Adrenal gland (tissue), 12 donors: Measurements from ENCODE around the gene BPIFB6. TPM values are rescaled to one million over a fixed set of nuclear protein-coding genes. Genes with fewer than 3 reads are reported as not detected.

Experiments
- DNase-seq, 7 donors: peaks; one replicate each; pipeline ENCODE4 v3.0.0-alpha.2; 2019 to 2020
- H3K27ac ChIP-seq, 5 donors: fragments of 200-600 bp; sonication (generic) in 4 of 5; 1 replicate in 3 of 5; 2 replicates in 2 of 5; pipeline versions ENCODE4 v1.5.1 to v1.8.0; 2016 to 2020; ENCODE audit warnings: mild to moderate bottlenecking in 1 of 5
- H3K27me3 ChIP-seq: fragments of 200-600 bp; 2 replicates; pipeline ENCODE4 v1.8.0; 2021
- H3K36me3 ChIP-seq, 2 donors: fragments of 200-600 bp; replicated peaks in 1 of 2; 1 replicate in 1 of 2; 2 replicates in 1 of 2; pipeline versions ENCODE4 v1.5.1 to v1.8.0; 2018 to 2022
- H3K4me1 ChIP-seq, 2 donors: fragments of 200-600 bp; replicated peaks in 1 of 2; 1 replicate in 1 of 2; 2 replicates in 1 of 2; pipeline versions ENCODE4 v1.5.1 to v1.8.0; 2018 to 2021
- H3K4me3 ChIP-seq, 4 donors: fragments of 200-600 bp; sonication (generic) in 3 of 4; one replicate each; pipeline ENCODE4 v1.5.1; 2016 to 2018
- H3K9me3 ChIP-seq, 3 donors: fragments of 200-600 bp; sonication (generic) in 1 of 3; replicated peaks in 1 of 3; 1 replicate in 2 of 3; 2 replicates in 1 of 3; pipeline versions ENCODE4 v1.5.1 to v1.8.0; 2016 to 2021
- POLR2A ChIP-seq, 2 donors: fragments of 450-650 bp; IDR thresholded peaks; one replicate each; pipeline ENCODE4 v1.6.1; 2017; ENCODE audit warnings: antibody characterized with exemption in 2 of 2, mild to moderate bottlenecking in 2 of 2, moderate library complexity in 1 of 2
- WGBS, 4 donors: extraction: QIAGEN DNeasy Blood & Tissue Kit in 2 of 4; methylation state at CpG; one replicate each; pipeline versions ENCODE4 v1.1.5 to v1.1.7; 2013 to 2017; 5-methylcytosine and 5-hydroxymethylcytosine counted together
- intact Hi-C, 2 donors: fragments of 100-400 bp; cut with DNase I; formaldehyde crosslinking; loops; one replicate each; pipeline versions ENCODE4 v1.14.1 to v1.15.0; 2022 to 2023
- polyA plus RNA-seq, 3 donors: library from polyadenylated mRNA; stranded (reverse); fragments of 200-250 nt in 2 of 3; fragments of 350-450 nt in 1 of 3; fragmentation: Illumina TruSeq in 1 of 3; extraction: RNeasy Lipid Tissue Mini Kit (QIAGEN cat#74804) in 1 of 3; gene quantifications; one replicate each; pipeline ENCODE4 v1.2.3, GENCODE V29; 2013 to 2014
- total RNA-seq, 9 donors: library from RNA; depleted of rRNA in 4 of 9; stranded (reverse); fragments of >200 nt in 4 of 9; fragments of 120-200 nt in 1 of 9; fragmentation: NEBNext Ultra II Directional in 1 of 9; extraction: Animal tissue kit (Norgen Biotek cat#: 25700) in 1 of 9; gene quantifications; one replicate each; pipeline versions ENCODE4 v1.1.0 to v1.2.4, GENCODE V29; 2013 to 2023
- TF ChIP-seq, protein P1 (sequence below), 6 experiments: fragments of 450-650 bp in 4 of 6; fragments of 200-600 bp in 2 of 6; sonication (generic) in 1 of 6; IDR thresholded peaks; 1 replicate in 5 of 6; 2 replicates in 1 of 6; pipeline versions ENCODE4 v1.5.1 to v1.8.0; 2016 to 2021; ENCODE audit warnings: antibody characterized with exemption in 6 of 6, mild to moderate bottlenecking in 2 of 6, moderate library complexity in 1 of 6
- donor health status: healthy with polysubstance abuse.
- donor health status: Bipolar disorder and iron deficiency.
- donor health status: DM: yes; HTN: yes; CAD: no.
- donor health status: DM: no; HTN: no; CAD: no.
- donor health status: DM: no; HTN: no; CAD: no.
- donor health status: DM: yes; HTN: yes; CAD: no.

Gene BPIFB6
- total and polyA plus RNA-seq, 12 donors = not detected

- intact Hi-C loops = no loop called here
- 72 to 78% (median 72%) methylated on average over 6 of the region's 6 CpGs for WGBS, 4 donors
- TF ChIP-seq POLR2A (IDR thresholded peaks at IDR 0.05) = no peak
- TF ChIP-seq, protein P1, sequence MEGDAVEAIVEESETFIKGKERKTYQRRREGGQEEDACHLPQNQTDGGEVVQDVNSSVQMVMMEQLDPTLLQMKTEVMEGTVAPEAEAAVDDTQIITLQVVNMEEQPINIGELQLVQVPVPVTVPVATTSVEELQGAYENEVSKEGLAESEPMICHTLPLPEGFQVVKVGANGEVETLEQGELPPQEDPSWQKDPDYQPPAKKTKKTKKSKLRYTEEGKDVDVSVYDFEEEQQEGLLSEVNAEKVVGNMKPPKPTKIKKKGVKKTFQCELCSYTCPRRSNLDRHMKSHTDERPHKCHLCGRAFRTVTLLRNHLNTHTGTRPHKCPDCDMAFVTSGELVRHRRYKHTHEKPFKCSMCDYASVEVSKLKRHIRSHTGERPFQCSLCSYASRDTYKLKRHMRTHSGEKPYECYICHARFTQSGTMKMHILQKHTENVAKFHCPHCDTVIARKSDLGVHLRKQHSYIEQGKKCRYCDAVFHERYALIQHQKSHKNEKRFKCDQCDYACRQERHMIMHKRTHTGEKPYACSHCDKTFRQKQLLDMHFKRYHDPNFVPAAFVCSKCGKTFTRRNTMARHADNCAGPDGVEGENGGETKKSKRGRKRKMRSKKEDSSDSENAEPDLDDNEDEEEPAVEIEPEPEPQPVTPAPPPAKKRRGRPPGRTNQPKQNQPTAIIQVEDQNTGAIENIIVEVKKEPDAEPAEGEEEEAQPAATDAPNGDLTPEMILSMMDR (IDR thresholded peaks at IDR 0.05) = no peak
These were observed 27.2 kb upstream of the BPIFB6 start, which contains the start of gene SUN5 for GRCh38 chr20:33004141-33004751. SUN5 (minus strand) TSS chr20:33004433; CDS start chr20:33004340, 93 bp downstream.

DNA sequence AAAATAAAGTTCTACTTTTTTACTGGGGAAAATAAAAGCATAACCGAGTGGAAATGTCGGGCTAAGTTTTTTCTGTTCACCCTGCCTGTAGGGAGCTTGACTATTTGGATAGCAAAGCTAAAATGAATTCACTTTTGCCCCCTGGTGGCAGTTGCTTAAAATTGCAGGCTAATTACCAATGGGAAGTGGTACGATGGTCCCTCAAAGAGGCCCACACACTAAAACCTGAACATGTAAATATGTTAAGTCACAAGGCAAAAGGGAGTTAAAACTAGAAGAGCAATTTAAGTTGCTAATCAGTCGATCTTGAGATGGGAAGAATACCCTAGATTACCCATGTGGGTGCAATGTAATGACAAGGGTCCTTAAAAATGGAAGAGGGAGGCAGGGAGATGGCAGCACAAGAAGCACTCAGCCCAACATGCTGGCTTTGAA, 26.3 kb upstream of the BPIFB6 start:
- WGBS, 4 donors = 40 to 56% (median 51%) methylated on average over 4 of the region's 4 CpGs
- no peak for TF ChIP-seq POLR2A (IDR thresholded peaks at IDR 0.05)
- TF ChIP-seq, protein P1 (IDR thresholded peaks at IDR 0.05) = peak in 2 of 6 experiments; percentile 16 to 23

More at GRCh38 chr20:33004141-33004751, 27.2 kb upstream of the BPIFB6 start, which contains the start of gene SUN5:
- Histone ChIP-seq H3K9me3 (no peaks in the 10 kb centered on the region), H3K4me1 (no peaks in the 10 kb centered on the region), H3K4me3 (no peak within 1 kb of the TSS), H3K27ac (no peak within 1 kb of the TSS), H3K36me3 (no peaks in the 10 kb centered on the region), H3K27me3 (no peaks in the 10 kb centered on the region)
- no peak for DNase-seq

GRCh38 chr20:33005908-33006775, 25.3 kb upstream of the BPIFB6 start:
- TF ChIP-seq POLR2A (IDR thresholded peaks at IDR 0.05) = no peak
- TF ChIP-seq, protein P1 (IDR thresholded peaks at IDR 0.05) = no peak
- H3K36me3 ChIP-seq = no peaks in the 10 kb centered on the region
- no peaks in the 10 kb centered on the region for H3K27me3 ChIP-seq
- 75 to 90% (median 77%) methylated on average over 7 to 8 of the region's 8 CpGs for WGBS, 4 donors
- intact Hi-C loops = no loop called here
- H3K9me3 ChIP-seq = no peaks in the 10 kb centered on the region
- H3K27ac ChIP-seq = no peak overlapping the region
- no peak overlapping the region for H3K4me3 ChIP-seq
- H3K4me1 ChIP-seq = no peaks in the 10 kb centered on the region
- DNase-seq = no peak

More for the DNA sequence above, 26.3 kb upstream of the BPIFB6 start:
- H3K9me3 ChIP-seq = no peaks in the 10 kb centered on the region
- no peaks in the 10 kb centered on the region for H3K4me1 ChIP-seq
- intact Hi-C loops = no loop called here
- H3K36me3 ChIP-seq = no peaks in the 10 kb centered on the region
- H3K27me3 ChIP-seq = no peaks in the 10 kb centered on the region
- DNase-seq = no peak
- H3K4me3 ChIP-seq = no peak overlapping the region
- no peak overlapping the region for H3K27ac ChIP-seq

GRCh38 chr20:33006776-33007375, 24.6 kb upstream of the BPIFB6 start:
- intact Hi-C loops = no loop called here
- H3K36me3 ChIP-seq = no peaks in the 10 kb centered on the region
- H3K27me3 ChIP-seq = no peaks in the 10 kb centered on the region
- WGBS, 4 donors = 83 to 91% (median 88%) methylated on average over 7 to 8 of the region's 8 CpGs
- DNase-seq = no peak
- no peak for TF ChIP-seq POLR2A (IDR thresholded peaks at IDR 0.05)
- TF ChIP-seq, protein P1 (IDR thresholded peaks at IDR 0.05) = no peak
- no peak overlapping the region for H3K4me3 ChIP-seq
- H3K27ac ChIP-seq = no peak overlapping the region
- no peaks in the 10 kb centered on the region for H3K4me1 ChIP-seq
- H3K9me3 ChIP-seq = no peaks in the 10 kb centered on the region
